MM.1S (cell line): ENCODE data around the gene TSPYL1.

ENCODE experiments used
- CTCF ChIP-seq: fragments of 300-600 bp; sonication (generic); IDR thresholded peaks from 2 replicates; pipeline ENCODE4 v1.5.1; 2016; ENCODE audit warnings: antibody characterized with exemption, low read length, mixed read lengths
- EZH2phosphoT487 ChIP-seq: fragments of 300-600 bp; sonication (generic); IDR thresholded peaks from 2 replicates; pipeline ENCODE4 v1.6.1; 2018; ENCODE audit warnings: antibody characterized with exemption, low read length

DNA sequence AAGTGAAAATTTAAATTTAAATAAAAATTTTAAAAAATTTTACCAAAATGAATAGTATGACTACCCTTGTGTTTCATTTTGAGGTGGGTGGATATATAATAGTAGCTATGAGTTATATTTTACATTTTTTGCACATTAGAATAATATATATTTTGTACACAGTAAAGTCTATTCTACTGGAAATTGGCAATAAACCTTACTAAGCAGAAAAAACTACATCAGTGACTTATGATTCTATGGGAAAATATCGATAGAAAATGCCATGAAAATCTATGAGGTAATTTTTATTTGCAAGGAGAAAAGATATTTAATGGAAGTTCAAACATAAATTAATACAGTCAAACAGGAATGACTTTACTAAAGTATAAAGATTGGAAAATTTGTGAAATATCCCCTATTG is 23.0 kb downstream of the TSPYL1 start:
- TF ChIP-seq CTCF (no peak), EZH2phosphoT487 (no peak)
